Esophagus muscularis mucosa (tissue), 4 donors: Measurements from ENCODE around the gene GPX3. TPM values are rescaled to one million over a fixed set of nuclear protein-coding genes. Genes with fewer than 3 reads are reported as not detected.

Source experiments
- DNase-seq: peaks from one replicate; pipeline ENCODE4 v3.0.0-alpha.2; 2017; ENCODE audit errors: extremely low spot score
- H3K27ac ChIP-seq, 4 donors: fragments of 200-600 bp; sonication (generic); replicated peaks in 1 of 4; 1 replicate in 3 of 4; 2 replicates in 1 of 4; pipeline ENCODE4 v1.5.1; 2016 to 2019; ENCODE audit warnings: mild to moderate bottlenecking in 1 of 4
- H3K27me3 ChIP-seq, 4 donors: fragments of 200-600 bp; sonication (generic); one replicate each; pipeline versions ENCODE4 v1.5.1 to v1.6.0; 2016 to 2019
- H3K36me3 ChIP-seq, 4 donors: fragments of 200-600 bp; sonication (generic); one replicate each; pipeline ENCODE4 v1.5.1; 2016 to 2019
- H3K4me1 ChIP-seq, 4 donors: fragments of 200-600 bp; sonication (generic); one replicate each; pipeline ENCODE4 v1.5.1; 2016 to 2019
- H3K4me3 ChIP-seq, 4 donors: fragments of 200-600 bp; sonication (generic); 1 replicate in 2 of 4; 2 replicates in 2 of 4; pipeline ENCODE4 v1.5.1; 2016 to 2019; ENCODE audit warnings: mild to moderate bottlenecking in 4 of 4, moderate library complexity in 1 of 4
- H3K9me3 ChIP-seq, 4 donors: fragments of 200-600 bp; sonication (generic); 1 replicate in 3 of 4; 2 replicates in 1 of 4; pipeline ENCODE4 v1.5.1; 2016 to 2019
- CTCF ChIP-seq, 3 experiments: fragments of 200-600 bp in 2 of 3; fragments of 450-650 bp in 1 of 3; sonication (generic) in 2 of 3; IDR thresholded peaks; one replicate each; pipeline ENCODE4 v1.5.1; 2017 to 2019; ENCODE audit warnings: antibody characterized with exemption in 3 of 3, mild to moderate bottlenecking in 2 of 3, moderate library complexity in 1 of 3
- EP300 ChIP-seq: sonication (generic); formaldehyde crosslinking; IDR thresholded peaks from one replicate; pipeline ENCODE4 v1.6.1; 2017; ENCODE audit warnings: antibody characterized with exemption
- POLR2A ChIP-seq: fragments of 450-650 bp; IDR thresholded peaks from one replicate; pipeline ENCODE4 v1.6.1; 2017; ENCODE audit warnings: antibody characterized with exemption, moderate library complexity, mild to moderate bottlenecking, low read depth
- POLR2AphosphoS5 ChIP-seq, 2 donors: sonication (generic); formaldehyde crosslinking; IDR thresholded peaks; one replicate each; pipeline ENCODE4 v1.6.1; 2017; ENCODE audit warnings: antibody characterized with exemption in 2 of 2
- WGBS: methylation state at CpG from one replicate; pipeline ENCODE4 v1.1.5; 2018; 5-methylcytosine and 5-hydroxymethylcytosine counted together
- intact Hi-C: fragments of 100-400 bp; cut with DNase I; formaldehyde crosslinking; loops from one replicate; pipeline ENCODE4 v1.15.1; 2023
- total RNA-seq, 4 donors: library from RNA; depleted of rRNA; stranded (reverse); fragments of >200 nt; gene quantifications; one replicate each; pipeline versions ENCODE4 v1.1.0 to v1.2.1, GENCODE V29; 2016

Gene GPX3
- total RNA-seq, 4 donors from 2014 or later: 1,165 to 3,724 (median 1,939) TPM

- Histone ChIP-seq H3K27ac (no peak overlapping the region), H3K4me1 (peaks cover 78 to 99% (median 97%) of the 10 kb centered on the region in 4 donors), H3K4me3 (no peak overlapping the region), H3K36me3 (peaks cover 0 to 34% (median 22%) of the 10 kb centered on the region in 4 donors), H3K27me3 (no peaks in the 10 kb centered on the region), H3K9me3 (no peaks in the 10 kb centered on the region)
- intact Hi-C loops: no loop called here
- TF ChIP-seq CTCF (IDR thresholded peaks at IDR 0.05): no peak
- no peak for TF ChIP-seq POLR2AphosphoS5 (IDR thresholded peaks at IDR 0.05)
- no peak for TF ChIP-seq POLR2A
- TF ChIP-seq EP300: no peak
- WGBS: 81% methylated on average over 1 of the region's 1 CpG
- no peak for DNase-seq
Measured at GRCh38 chr5:151065609-151066008, 45.2 kb downstream of the GPX3 start.

- H3K4me3 ChIP-seq: no peak overlapping the region
- DNase-seq: no peak
- intact Hi-C loops: no loop called here
- H3K4me1 ChIP-seq: peaks cover 83 to 100% (median 97%) of the 10 kb centered on the region in 4 donors
- TF ChIP-seq POLR2AphosphoS5 (IDR thresholded peaks at IDR 0.05): no peak
- no peak for TF ChIP-seq POLR2A
- H3K9me3 ChIP-seq: no peaks in the 10 kb centered on the region
- H3K27ac ChIP-seq: no peak overlapping the region
- no peaks in the 10 kb centered on the region for H3K27me3 ChIP-seq
- WGBS: 86% methylated on average over 6 of the region's 6 CpGs
- H3K36me3 ChIP-seq: peaks cover 0 to 26% (median 11%) of the 10 kb centered on the region in 4 donors
Measured at GRCh38 chr5:151066920-151067319, 46.5 kb downstream of the GPX3 start.

GRCh38 chr5:151067632-151068432 lies 47.4 kb downstream of the GPX3 start:
- H3K36me3 ChIP-seq: peaks cover 0 to 17% (median 5%) of the 10 kb centered on the region in 4 donors
- H3K27me3 ChIP-seq: no peaks in the 10 kb centered on the region
- 73% methylated on average over 13 of the region's 14 CpGs for WGBS
- intact Hi-C loops: no loop called here
- no peak overlapping the region for H3K4me3 ChIP-seq
- no peak for DNase-seq
- H3K9me3 ChIP-seq: no peaks in the 10 kb centered on the region
- H3K27ac ChIP-seq: peak overlapping the region in 3 of 4 donors; percentile 15 to 53 (median 51)
- TF ChIP-seq POLR2AphosphoS5 (IDR thresholded peaks at IDR 0.05): no peak
- no peak for TF ChIP-seq EP300
- TF ChIP-seq CTCF (IDR thresholded peaks at IDR 0.05): no peak
- no peak for TF ChIP-seq POLR2A
- peaks cover 88 to 100% (median 97%) of the 10 kb centered on the region in 4 donors for H3K4me1 ChIP-seq

GRCh38 chr5:151068433-151069197 lies 48.2 kb downstream of the GPX3 start:
- no peak for DNase-seq
- Histone ChIP-seq H3K4me3 (no peak overlapping the region), H3K36me3 (peaks cover 0 to 12% (median 3%) of the 10 kb centered on the region in 4 donors), H3K27me3 (no peaks in the 10 kb centered on the region), H3K27ac (peak overlapping the region; percentile 47 to 53 (median 52)), H3K4me1 (peaks cover 82 to 95% (median 93%) of the 10 kb centered on the region in 4 donors), H3K9me3 (no peaks in the 10 kb centered on the region)
- intact Hi-C loops: no loop called here
- no peak for TF ChIP-seq POLR2A
- no peak for TF ChIP-seq CTCF (IDR thresholded peaks at IDR 0.05)
- no peak for TF ChIP-seq POLR2AphosphoS5 (IDR thresholded peaks at IDR 0.05)
- no peak for TF ChIP-seq EP300
- 61% methylated on average over 10 of the region's 12 CpGs for WGBS

GRCh38 chr5:151070449-151070848 lies 50.1 kb downstream of the GPX3 start:
- Histone ChIP-seq H3K27ac (no peak overlapping the region), H3K4me3 (no peak overlapping the region), H3K4me1 (peaks cover 68 to 79% (median 76%) of the 10 kb centered on the region in 4 donors), H3K9me3 (no peaks in the 10 kb centered on the region), H3K36me3 (peaks cover 0 to 12% (median 3%) of the 10 kb centered on the region in 4 donors), H3K27me3 (no peaks in the 10 kb centered on the region)
- TF ChIP-seq EP300 (no peak), CTCF (IDR thresholded peaks at IDR 0.05) (no peak), POLR2AphosphoS5 (IDR thresholded peaks at IDR 0.05) (no peak), POLR2A (no peak)
- WGBS: 88% methylated on average over 2 of the region's 2 CpGs
- no peak for DNase-seq
- intact Hi-C loops: no loop called here
